ENCODE measurements around the gene AMOTL1. TPM values are rescaled to one million over a fixed set of nuclear protein-coding genes. Genes with fewer than 3 reads are reported as not detected.

Gene AMOTL1, protein sequence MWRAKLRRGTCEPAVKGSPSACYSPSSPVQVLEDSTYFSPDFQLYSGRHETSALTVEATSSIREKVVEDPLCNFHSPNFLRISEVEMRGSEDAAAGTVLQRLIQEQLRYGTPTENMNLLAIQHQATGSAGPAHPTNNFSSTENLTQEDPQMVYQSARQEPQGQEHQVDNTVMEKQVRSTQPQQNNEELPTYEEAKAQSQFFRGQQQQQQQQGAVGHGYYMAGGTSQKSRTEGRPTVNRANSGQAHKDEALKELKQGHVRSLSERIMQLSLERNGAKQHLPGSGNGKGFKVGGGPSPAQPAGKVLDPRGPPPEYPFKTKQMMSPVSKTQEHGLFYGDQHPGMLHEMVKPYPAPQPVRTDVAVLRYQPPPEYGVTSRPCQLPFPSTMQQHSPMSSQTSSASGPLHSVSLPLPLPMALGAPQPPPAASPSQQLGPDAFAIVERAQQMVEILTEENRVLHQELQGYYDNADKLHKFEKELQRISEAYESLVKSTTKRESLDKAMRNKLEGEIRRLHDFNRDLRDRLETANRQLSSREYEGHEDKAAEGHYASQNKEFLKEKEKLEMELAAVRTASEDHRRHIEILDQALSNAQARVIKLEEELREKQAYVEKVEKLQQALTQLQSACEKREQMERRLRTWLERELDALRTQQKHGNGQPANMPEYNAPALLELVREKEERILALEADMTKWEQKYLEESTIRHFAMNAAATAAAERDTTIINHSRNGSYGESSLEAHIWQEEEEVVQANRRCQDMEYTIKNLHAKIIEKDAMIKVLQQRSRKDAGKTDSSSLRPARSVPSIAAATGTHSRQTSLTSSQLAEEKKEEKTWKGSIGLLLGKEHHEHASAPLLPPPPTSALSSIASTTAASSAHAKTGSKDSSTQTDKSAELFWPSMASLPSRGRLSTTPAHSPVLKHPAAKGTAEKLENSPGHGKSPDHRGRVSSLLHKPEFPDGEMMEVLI
- 1 to 10 TPM in 1 of 2 donors, under 1 TPM in 1; 0.25 to 1.2 TPM for total RNA-seq

DNA sequence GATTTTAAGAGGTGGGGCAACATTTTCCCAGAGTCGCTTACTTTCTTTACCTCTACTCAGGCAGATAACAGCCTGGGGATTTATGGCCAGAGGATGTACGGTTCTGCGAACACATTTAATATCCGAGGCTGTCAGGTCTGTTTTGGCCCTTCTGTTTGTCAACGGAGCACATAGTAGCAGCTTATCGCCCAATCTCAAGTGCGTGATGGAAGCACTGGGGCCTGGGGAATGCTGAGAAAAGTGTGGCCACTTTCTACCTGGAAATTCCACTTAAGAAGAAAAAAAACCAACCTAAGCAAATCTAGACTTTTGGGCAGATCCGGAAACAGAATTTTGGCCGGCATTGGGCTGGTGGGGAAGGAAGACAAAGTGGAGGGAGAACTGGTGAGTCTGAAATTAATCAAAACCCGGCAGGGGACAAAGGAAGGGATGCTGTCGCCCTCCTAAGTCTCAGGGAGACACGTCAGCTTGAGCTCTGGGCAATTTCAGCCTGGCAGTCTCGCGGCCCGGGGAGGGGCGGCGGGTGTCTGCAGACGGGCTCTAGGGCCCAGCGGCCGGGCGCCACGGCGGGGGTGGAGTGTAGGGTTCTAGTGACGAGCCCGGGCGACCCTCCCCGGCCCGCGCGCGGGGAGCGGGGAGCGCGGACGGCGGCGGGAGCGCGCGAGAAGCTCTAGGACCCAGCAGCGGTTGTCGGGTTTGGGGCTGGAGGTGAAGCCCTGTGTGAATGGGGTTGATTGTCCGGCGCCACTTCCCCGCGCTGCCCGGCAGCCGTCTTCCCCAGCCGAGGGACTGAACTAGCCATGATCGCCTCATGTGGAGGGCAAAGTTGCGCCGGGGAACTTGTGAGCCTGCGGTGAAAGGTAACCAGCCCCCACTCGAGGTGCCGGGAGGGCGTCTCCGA lies at the start of gene AMOTL1:
Gene AMOTL1 (plus strand): TSS at position 656 of the 901 bp plus-strand sequence. CDS start 156 bp downstream, at position 812.
- Mint-ChIP-seq H3K9me3 (no peaks in the 10 kb centered on the region), H3K36me3 (peaks cover 0 to 4% of the 10 kb centered on the region in 2 donors), H3K27ac (no peak within 1 kb of the TSS)
- ATAC-seq (peak; percentile 20 to 78), DNase-seq (ENCODE audit: low spot score in 2 of 2) (peak in 1 of 2 donors; percentile 33)

DNA sequence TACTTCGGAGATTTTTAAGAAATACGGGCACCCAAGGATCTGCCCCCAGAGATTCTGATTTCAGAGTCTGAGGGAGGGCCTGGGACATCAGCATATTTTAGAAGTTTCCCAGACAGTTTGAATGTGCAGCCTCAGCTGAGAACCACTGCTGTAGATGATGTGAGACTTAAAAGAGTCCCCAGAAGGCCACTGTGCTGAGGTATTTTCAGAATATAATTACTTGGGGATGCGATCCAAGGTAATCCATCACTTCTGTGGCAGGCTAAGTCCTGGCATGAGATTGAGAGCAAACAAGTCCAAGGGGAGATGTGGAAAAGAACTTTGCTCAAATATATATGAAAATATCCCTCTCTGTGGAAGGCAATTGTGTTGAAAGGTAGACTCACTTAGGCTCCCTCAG lies 48.3 kb upstream of the AMOTL1 start:
- Mint-ChIP-seq H3K9me3 (no peaks in the 10 kb centered on the region), H3K36me3 (no peaks in the 10 kb centered on the region), H3K27ac (no peak overlapping the region)
- DNase-seq (ENCODE audit: low spot score in 2 of 2) = no peak
- ATAC-seq = no peak

DNA sequence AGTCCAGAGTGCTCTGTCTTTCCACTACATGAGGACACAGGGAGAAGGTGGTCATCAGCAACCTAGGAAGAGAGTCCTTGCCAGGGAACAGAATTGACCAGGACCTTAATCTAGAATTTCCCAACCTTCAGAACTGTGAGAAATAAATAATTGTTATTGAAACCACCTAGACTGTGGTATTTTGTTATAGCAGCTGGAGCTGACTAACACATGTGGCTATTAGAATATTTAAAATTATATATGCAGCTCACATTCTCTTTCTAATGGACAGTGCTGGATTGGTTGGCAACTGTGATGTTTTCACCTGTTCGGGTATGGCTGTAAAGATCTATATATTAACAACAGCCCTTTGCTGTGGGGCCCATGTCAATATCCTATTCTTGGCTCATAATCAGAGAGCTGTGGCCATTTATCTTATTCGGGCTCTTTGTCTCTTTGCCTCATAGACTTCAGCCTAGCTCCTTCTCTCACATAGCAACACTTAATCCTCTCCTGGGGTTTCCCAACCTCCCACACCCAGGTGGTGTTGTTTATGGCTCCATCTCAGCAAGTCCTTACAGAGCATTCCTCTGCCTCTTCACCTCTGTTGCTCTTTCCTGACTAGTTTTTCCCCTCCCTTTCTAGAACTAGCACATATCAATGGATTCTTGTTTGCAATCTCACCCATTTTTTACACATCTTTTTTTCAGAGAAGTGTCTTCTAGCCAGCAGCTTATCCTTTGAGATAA lies 46.4 kb upstream of the AMOTL1 start:
- ATAC-seq = no peak

DNA sequence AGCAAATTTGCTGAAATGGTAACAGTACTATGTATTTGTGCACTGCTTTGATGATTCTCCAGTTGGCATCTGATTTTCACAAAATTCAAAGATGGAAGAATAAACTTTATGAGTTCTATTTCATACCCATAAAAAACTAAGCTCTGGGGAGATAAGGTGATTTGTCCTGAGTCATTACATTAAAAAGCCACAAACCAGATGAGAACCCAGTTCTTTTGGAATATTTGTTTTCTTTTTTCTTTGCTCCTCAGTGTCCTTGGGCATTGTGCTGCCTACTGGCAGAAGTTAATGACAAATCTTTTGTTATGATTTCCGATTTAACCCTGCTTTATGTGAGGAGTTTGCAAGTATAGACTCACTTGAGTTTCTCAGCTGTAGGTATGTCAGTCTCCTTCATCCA lies 45.4 kb upstream of the AMOTL1 start:
- DNase-seq (ENCODE audit: low spot score in 2 of 2) = no peak
- H3K9me3 Mint-ChIP-seq = no peaks in the 10 kb centered on the region

More for the DNA sequence above, 46.4 kb upstream of the AMOTL1 start:
- no peaks in the 10 kb centered on the region for H3K36me3 Mint-ChIP-seq
- DNase-seq (ENCODE audit: low spot score in 2 of 2) = no peak
- H3K27ac Mint-ChIP-seq = no peak overlapping the region
- H3K9me3 Mint-ChIP-seq = no peaks in the 10 kb centered on the region

DNA sequence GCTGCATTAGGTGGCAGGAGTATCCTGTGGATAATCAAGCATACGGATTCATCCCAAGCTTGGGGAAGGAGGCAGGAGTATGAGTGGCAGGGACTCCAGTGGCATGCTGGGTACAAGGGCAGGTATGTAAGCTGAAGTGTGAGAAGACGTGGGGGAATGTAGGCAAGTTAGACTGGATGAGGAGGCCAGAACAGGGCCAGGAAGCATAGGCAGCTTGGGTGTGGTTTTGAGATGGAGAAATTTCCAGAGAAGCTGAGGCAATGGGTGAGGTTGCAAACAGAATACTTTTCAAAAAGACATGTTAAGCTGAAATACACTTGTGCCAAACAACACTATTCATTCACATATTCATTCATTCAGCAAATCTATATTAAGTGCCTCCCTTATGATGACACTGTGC lies 43.1 kb upstream of the AMOTL1 start:
- DNase-seq (ENCODE audit: low spot score in 2 of 2) (no peak), ATAC-seq (no peak)
- no peaks in the 10 kb centered on the region for H3K36me3 Mint-ChIP-seq
- no peak overlapping the region for H3K27ac Mint-ChIP-seq
- no peaks in the 10 kb centered on the region for H3K9me3 Mint-ChIP-seq

More for the DNA sequence above, 45.4 kb upstream of the AMOTL1 start:
- no peak for ATAC-seq
- H3K36me3 Mint-ChIP-seq = no peaks in the 10 kb centered on the region
- no peak overlapping the region for H3K27ac Mint-ChIP-seq

DNA sequence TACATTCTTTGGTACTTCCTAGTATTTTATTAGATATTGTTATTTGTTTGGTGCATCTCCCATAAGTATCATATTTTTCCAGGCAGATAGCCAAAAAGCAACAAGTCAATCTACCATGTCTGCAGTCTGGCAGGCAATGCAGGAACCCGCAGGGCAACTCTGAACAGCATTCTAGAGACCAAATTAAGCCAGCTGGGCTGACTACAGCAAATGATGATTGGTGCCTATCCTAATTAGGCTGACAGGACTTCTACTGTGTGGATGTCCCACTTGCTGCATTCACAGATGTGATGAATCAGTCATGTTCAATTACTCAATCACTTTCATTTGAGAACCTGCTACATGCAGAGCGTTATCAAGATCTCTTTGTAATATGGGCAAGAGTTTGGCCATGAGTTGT lies 40.3 kb upstream of the AMOTL1 start:
- Mint-ChIP-seq H3K27ac (no peak overlapping the region), H3K9me3 (no peaks in the 10 kb centered on the region), H3K36me3 (no peaks in the 10 kb centered on the region)
- DNase-seq (ENCODE audit: low spot score in 2 of 2) (no peak), ATAC-seq (no peak)

DNA sequence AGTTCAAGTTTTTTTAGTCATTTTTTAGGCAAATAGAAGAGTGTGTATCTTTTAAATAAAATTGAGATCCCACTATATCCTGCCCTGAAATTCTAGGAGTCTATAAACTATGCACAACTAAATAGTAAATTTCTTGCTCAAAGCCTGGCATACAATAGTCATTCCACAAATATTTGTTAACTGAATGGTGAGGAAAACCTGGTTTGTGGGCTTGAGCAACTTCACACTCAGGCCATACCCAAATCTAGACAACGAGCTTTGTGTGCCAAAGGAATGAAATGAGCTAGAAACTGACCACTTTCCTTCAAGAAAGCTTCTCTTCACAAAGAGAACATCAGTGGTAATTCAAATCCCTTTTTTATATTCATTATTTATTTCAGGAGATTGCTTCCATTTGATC lies 39.6 kb upstream of the AMOTL1 start:
- DNase-seq (ENCODE audit: low spot score in 2 of 2) = no peak
- Mint-ChIP-seq H3K27ac (no peak overlapping the region), H3K9me3 (no peaks in the 10 kb centered on the region), H3K36me3 (no peaks in the 10 kb centered on the region)
- ATAC-seq = no peak

DNA sequence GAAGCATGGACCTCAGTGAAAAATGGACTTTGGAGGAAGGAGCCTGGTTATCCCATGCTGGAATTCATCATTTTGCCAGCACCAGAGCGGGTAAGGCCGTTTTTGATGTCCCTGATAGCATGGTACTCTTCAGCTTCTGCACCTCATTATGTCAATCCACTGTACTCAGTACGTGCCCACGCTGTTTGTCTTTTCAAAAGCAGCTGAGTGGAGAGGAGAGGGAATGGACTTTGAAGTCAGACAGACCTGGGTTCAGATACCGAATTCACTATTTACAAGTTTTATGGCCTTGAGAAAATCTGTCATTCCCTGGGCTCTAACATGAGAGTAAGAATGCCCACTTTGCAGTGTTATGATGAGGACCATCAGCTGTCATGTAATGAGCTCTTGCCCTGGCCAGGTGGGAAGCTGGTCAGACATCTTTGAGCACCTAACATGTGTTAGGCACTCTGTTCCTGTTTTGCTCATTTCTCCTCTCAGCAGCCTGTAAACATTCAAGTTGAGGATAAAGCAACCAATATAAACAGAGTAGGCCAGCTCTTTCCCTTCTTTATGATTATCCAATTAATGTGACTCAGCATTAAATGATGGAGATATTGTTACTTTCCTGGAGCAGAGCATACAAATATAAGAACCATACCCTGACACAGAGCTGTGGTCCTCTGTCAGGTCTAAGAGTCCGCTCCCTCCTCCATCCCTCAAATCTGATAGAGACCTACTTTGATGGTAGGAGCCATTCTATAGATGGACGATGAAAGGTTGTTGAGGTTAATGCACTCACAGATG lies 39.0 kb upstream of the AMOTL1 start:
- Mint-ChIP-seq H3K36me3 (no peaks in the 10 kb centered on the region), H3K9me3 (no peaks in the 10 kb centered on the region), H3K27ac (no peak overlapping the region)
- no peak for ATAC-seq
- no peak for DNase-seq (ENCODE audit: low spot score in 2 of 2)

DNA sequence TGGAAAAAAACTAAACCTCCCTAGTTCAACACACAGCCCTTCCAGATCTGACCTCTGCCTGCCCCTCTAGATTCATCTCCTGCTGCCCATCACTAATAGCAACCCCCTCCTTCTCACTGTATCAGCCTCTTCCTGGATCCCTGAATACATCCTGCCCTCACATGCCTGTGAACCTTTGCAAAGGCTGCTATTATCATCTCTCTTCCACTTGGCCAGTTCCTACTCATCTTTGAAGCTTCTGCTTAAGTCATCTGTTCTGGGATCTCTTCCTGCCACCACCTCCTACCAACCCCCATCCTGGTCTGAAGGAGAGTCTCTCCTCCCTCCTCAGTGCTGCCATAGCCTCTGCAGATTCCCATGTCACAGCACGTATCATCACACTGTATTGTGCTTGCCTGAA lies 38.0 kb upstream of the AMOTL1 start:
- ATAC-seq (no peak), DNase-seq (ENCODE audit: low spot score in 2 of 2) (no peak)
- Mint-ChIP-seq H3K9me3 (no peaks in the 10 kb centered on the region), H3K36me3 (no peaks in the 10 kb centered on the region), H3K27ac (no peak overlapping the region)

DNA sequence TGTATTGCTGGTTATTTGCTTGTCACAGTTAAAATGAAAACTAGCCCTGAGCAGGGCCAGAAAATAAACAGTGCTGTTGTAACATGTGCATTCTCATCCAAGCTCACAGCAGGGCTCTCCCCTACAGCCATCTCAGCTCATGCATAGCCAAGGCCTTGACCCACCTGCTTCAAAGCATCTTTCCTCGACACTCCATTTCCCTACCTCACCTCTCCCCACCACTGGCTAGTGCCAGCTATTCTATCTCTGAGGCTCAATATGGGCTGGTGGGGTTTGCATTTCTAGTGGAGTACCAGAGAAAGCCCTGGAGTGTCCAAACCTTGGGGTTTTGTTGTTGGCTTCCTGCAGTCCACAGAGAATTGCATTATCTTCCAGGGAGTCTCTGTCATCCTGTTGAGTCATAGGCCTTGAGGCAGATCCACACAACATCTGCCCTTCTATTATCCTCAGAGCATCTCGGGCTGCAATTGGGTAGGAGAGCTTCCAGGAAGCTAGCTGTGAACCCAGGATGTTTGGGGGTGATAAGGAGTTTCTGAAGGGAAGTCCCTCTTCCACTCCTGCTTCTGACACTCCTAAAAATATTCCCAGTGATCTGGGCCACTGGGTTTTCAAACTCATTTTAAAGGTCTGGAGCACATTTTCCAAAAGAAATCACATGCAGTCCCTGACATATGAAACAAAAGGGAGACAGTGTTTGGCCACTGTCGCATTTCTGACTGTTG lies 36.1 kb upstream of the AMOTL1 start:
- no peak overlapping the region for H3K27ac Mint-ChIP-seq
- H3K9me3 Mint-ChIP-seq = no peaks in the 10 kb centered on the region
- DNase-seq (ENCODE audit: low spot score in 2 of 2) (no peak), ATAC-seq (no peak)
- H3K36me3 Mint-ChIP-seq = no peaks in the 10 kb centered on the region

DNA sequence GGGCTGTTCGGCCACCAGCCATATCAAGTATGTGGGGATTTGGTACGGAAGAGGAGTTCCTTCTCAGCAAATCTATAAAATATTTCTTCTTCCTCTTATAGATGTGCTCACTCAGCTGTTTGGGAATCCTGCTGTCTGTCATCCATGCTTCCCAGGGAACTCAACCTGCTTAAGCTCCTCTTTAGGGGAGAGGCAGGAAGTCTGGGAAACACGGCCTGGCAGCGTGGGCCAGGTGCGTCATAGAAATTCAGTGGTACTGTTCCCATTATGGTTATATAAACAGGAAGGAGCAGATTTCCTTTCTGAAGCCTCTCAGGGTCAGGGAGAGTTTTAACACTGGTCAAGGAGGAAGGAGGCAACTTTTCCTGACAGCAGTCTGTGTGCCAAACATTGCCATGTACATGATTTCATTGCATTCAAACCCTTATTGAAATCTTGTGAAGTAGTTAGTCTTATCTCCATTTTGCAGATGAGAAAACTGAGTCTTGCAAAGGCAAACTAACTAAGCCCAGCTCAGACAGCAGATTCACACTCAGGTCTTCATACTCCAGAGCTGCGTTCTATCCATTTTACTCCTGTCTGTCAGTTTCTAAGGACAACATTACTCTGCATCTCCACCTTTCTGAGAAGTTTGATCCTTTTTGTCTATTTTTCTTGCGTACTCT lies 35.4 kb upstream of the AMOTL1 start:
- DNase-seq (ENCODE audit: low spot score in 2 of 2) = no peak
- no peaks in the 10 kb centered on the region for H3K36me3 Mint-ChIP-seq
- no peaks in the 10 kb centered on the region for H3K9me3 Mint-ChIP-seq
- ATAC-seq = no peak
- H3K27ac Mint-ChIP-seq = no peak overlapping the region

DNA sequence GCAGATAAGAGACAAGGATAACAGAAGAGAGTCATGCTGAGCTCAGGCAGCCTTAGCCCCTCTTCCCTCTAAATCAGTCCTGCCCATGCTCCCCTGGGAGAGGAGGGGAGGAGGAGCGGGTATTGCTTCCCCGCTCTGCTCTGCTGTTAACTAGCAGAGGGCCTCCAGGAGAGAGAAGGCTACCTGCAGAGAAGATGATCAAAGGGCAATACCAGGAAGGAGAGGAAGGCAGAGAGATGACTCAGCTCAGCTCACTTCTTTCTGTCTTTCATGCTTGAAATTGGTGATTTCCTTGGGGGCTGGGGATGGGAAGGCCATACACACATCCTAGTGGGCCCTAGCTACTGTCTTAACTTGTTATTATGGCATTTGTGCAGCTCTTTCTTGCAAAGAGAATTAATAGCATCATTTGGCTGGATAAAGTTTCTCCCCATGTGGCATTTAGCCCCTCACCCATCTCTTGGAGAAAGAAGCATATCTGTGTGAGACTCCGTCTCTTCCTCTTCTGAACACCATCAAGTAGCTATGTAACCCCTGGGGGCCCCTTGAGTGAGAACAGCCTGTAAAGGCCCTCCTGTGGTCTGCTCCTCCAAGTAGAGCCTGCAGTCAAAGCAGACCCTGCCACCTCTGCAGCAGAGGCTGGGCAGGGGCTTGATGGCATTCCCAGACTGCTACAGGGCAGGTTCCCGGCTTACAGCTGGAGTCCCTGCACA lies 33.4 kb upstream of the AMOTL1 start:
- DNase-seq (ENCODE audit: low spot score in 2 of 2) (no peak), ATAC-seq (peak in 1 of 2 donors; percentile 89)
- H3K27ac Mint-ChIP-seq = no peak overlapping the region
- no peaks in the 10 kb centered on the region for H3K9me3 Mint-ChIP-seq
- no peaks in the 10 kb centered on the region for H3K36me3 Mint-ChIP-seq

DNA sequence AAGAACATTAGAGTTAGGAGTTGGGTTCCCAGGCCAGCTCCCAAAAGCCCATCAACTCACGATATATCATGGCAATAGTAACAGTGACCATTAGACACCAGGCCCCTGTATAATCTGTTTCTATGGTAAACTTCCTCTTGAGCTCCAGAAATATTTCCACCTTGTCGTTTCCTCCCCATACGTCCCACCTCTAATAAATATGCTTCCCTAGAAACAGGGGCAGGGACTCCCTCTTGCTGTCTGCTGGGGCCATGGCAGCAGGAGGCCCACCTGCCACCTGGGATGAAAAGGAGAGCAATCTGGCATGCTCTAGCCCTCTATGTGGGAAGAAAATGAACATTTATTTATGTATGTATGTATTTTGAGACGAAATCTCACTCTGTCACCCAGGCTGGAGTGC lies 32.2 kb upstream of the AMOTL1 start:
- DNase-seq (ENCODE audit: low spot score in 2 of 2) (no peak), ATAC-seq (no peak)
- Mint-ChIP-seq H3K9me3 (no peaks in the 10 kb centered on the region), H3K36me3 (no peaks in the 10 kb centered on the region), H3K27ac (no peak overlapping the region)

DNA sequence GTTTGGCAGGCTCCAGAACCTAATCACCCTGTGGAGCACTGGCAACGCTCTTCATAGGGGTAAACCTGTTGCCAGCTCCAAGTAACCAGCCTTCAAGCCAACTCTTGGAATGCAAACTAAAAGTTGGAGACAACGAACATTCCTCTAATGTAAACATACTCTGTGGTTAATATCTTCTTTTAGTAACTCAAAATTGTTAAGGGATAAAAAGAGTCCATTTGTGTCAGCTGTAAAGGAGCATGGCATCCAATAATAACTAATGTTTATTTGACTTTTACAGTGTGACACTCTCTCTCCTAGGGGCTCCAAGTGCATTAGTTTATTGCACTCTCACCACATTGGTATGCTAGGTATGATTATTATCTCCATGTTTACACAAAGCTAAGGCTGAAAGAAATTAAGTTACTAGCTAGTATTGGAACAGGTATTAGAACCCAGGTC lies 31.0 kb upstream of the AMOTL1 start:
- Mint-ChIP-seq H3K9me3 (no peaks in the 10 kb centered on the region), H3K27ac (no peak overlapping the region), H3K36me3 (no peaks in the 10 kb centered on the region)
- ATAC-seq (no peak), DNase-seq (ENCODE audit: low spot score in 2 of 2) (no peak)
